Common myeloid progenitor, CD34-positive (primary cell): ENCODE measurements around the gene SYNCRIP.
A peak's percentile ranks its signal among the peaks of the same experiment; 100 is the strongest.

Experiments used
- CTCF ChIA-PET: fragments of 350-600 bp; sonication (Branson Sonifier 250); formaldehyde crosslinking; loops from one replicate; lab custom pipeline; 2021; ENCODE audit warnings: antibody characterized with exemption; lab: Charles Lee
- POLR2A ChIA-PET: fragments of 350-600 bp; sonication (Branson Sonifier 250); formaldehyde crosslinking; loops from one replicate; lab custom pipeline; 2021; ENCODE audit warnings: antibody characterized with exemption; lab: Charles Lee
- DNase-seq, 3 donors: peaks; one replicate each; pipeline versions ENCODE4 v3.0.0 to v3.0.0-alpha.2; 2013
- H3K27ac ChIP-seq, 2 experiments: 1 replicate in 1 of 2; 2 replicates in 1 of 2; pipeline ENCODE4 v1.7.0; 2013; ENCODE audit warnings: inconsistent platforms in 2 of 2, low read length in 2 of 2, mild to moderate bottlenecking in 2 of 2, low read depth in 1 of 2, moderate library complexity in 1 of 2; ENCODE audit not compliant: severe bottlenecking in 2 of 2, insufficient read depth in 1 of 2, poor library complexity in 1 of 2
- H3K27me3 ChIP-seq, 5 experiments: replicated peaks in 2 of 5; 1 replicate in 3 of 5; 2 replicates in 2 of 5; pipeline versions ENCODE4 v1.6.1 to v1.7.0; 2013; ENCODE audit warnings: low read length in 4 of 5, mild to moderate bottlenecking in 2 of 5, moderate library complexity in 2 of 5, inconsistent platforms in 1 of 5; ENCODE audit not compliant: insufficient read depth in 5 of 5, control insufficient read depth in 4 of 5
- H3K36me3 ChIP-seq, 4 experiments: 1 replicate in 2 of 4; 2 replicates in 2 of 4; pipeline versions ENCODE4 v1.6.1 to v1.7.0; 2013; ENCODE audit warnings: low read length in 3 of 4, control low read depth in 1 of 4, mild to moderate bottlenecking in 1 of 4; ENCODE audit not compliant: control insufficient read depth in 4 of 4, insufficient read depth in 4 of 4
- H3K4me1 ChIP-seq, 4 experiments: 1 replicate in 3 of 4; 2 replicates in 1 of 4; pipeline versions ENCODE4 v1.6.1 to v1.7.1; 2013; ENCODE audit warnings: low read length in 3 of 4, mild to moderate bottlenecking in 3 of 4, control low read depth in 1 of 4, inconsistent platforms in 1 of 4, moderate library complexity in 1 of 4; ENCODE audit not compliant: control insufficient read depth in 4 of 4, insufficient read depth in 4 of 4; ENCODE audit errors: control extremely low read depth in 1 of 4
- H3K4me3 ChIP-seq, 7 experiments: 1 replicate in 4 of 7; 2 replicates in 3 of 7; pipeline versions ENCODE4 v1.5.1 to v1.7.0; 2013; ENCODE audit warnings: mild to moderate bottlenecking in 7 of 7, low read length in 6 of 7, moderate library complexity in 6 of 7, inconsistent platforms in 2 of 7, low read depth in 2 of 7, control low read depth in 1 of 7; ENCODE audit not compliant: insufficient read depth in 4 of 7, control insufficient read depth in 1 of 7; ENCODE audit errors: extremely low read depth in 1 of 7
- H3K9me3 ChIP-seq, 5 experiments: 1 replicate in 4 of 5; 2 replicates in 1 of 5; pipeline versions ENCODE4 v1.6.1 to v1.7.1; 2013; ENCODE audit warnings: low read length in 4 of 5, mild to moderate bottlenecking in 2 of 5, inconsistent platforms in 1 of 5, low read depth in 1 of 5, moderate library complexity in 1 of 5; ENCODE audit not compliant: control insufficient read depth in 4 of 5, insufficient read depth in 2 of 5; ENCODE audit errors: control extremely low read depth in 1 of 5
- WGBS: methylation state at CpG from one replicate; pipeline ENCODE4 v1.1.5; 2013; ENCODE audit not compliant: insufficient coverage; 5-methylcytosine and 5-hydroxymethylcytosine counted together

SYNCRIP gene

GRCh38 chr6:85643537-85644278 lies 1.0 kb upstream of the SYNCRIP start:
- POLR2A ChIA-PET = interaction anchor here (1.0 to 7.6 kb wide), 6 partner anchors 24 to 50 kb away, joined by 4 to 107 read pairs (median 6); partner anchors contain the start of gene SNX14

GRCh38 chr6:85641897-85642773 lies 551 bp downstream of the SYNCRIP start:
- no peaks in the 10 kb centered on the region for H3K27me3 ChIP-seq
- WGBS = 0% methylated on average over 67 of the region's 85 CpGs
- ChIA-PET POLR2A (interaction anchor here (1.2 to 7.6 kb wide), 4 partner anchors 33 to 48 kb away, joined by 3 to 107 read pairs (median 9); partner anchors contain the start of gene SNX14), CTCF (interaction anchor here (1.0 to 10.2 kb wide), 6 partner anchors 12 to 51 kb away, joined by 3 to 80 read pairs (median 4); partner anchors contain the start of gene SNX14)
- peak overlapping the region; percentile 97 to 98 for H3K27ac ChIP-seq
- no peaks in the 10 kb centered on the region for H3K9me3 ChIP-seq
- H3K4me3 ChIP-seq = peak overlapping the region; percentile 94 to 99 (median 95)
- peaks cover 18 to 46% (median 29%) of the 10 kb centered on the region in 4 experiments for H3K4me1 ChIP-seq
- peak; percentile 68 to 86 (median 82) for DNase-seq
- peaks cover 6 to 43% (median 16%) of the 10 kb centered on the region in 4 experiments for H3K36me3 ChIP-seq

More at GRCh38 chr6:85643537-85644278, 1.0 kb upstream of the SYNCRIP start:
- DNase-seq = peak; percentile 88 to 95 (median 95)
- H3K4me1 ChIP-seq = peaks cover 18 to 45% (median 29%) of the 10 kb centered on the region in 4 experiments
- H3K36me3 ChIP-seq = peaks cover 0 to 28% (median 10%) of the 10 kb centered on the region in 4 experiments
- CTCF ChIA-PET = interaction anchor here (1.0 to 10.2 kb wide), 4 partner anchors 12 to 52 kb away, joined by 3 to 80 read pairs (median 4); partner anchors contain the start of gene SNX14
- H3K27ac ChIP-seq = peak overlapping the region; percentile 85 to 98
- WGBS = 0% methylated on average over 24 of the region's 75 CpGs
- H3K4me3 ChIP-seq = peak overlapping the region; percentile 76 to 99 (median 85)
- H3K9me3 ChIP-seq = no peaks in the 10 kb centered on the region
- H3K27me3 ChIP-seq = no peaks in the 10 kb centered on the region

- Histone ChIP-seq H3K4me3 (peak overlapping the region; percentile 94 to 99 (median 95)), H3K27me3 (no peaks in the 10 kb centered on the region), H3K9me3 (no peaks in the 10 kb centered on the region), H3K27ac (peak overlapping the region; percentile 97 to 98), H3K36me3 (peaks cover 10 to 49% (median 21%) of the 10 kb centered on the region in 4 experiments), H3K4me1 (peaks cover 18 to 46% (median 29%) of the 10 kb centered on the region in 4 experiments)
- ChIA-PET CTCF (interaction anchor here (0.9 to 10.2 kb wide), 5 partner anchors 11 to 48 kb away, joined by 3 to 80 read pairs (median 4); partner anchors contain the start of gene SNX14), POLR2A (interaction anchor here (0.5 to 7.6 kb wide), 3 partner anchors 34 to 48 kb away, joined by 3 to 107 read pairs (median 3); partner anchors contain the start of gene SNX14)
- DNase-seq = no peak
- 0% methylated on average over 1 of the region's 14 CpGs for WGBS
These were observed 1.2 kb downstream of the SYNCRIP start for GRCh38 chr6:85641522-85641896.

DNA sequence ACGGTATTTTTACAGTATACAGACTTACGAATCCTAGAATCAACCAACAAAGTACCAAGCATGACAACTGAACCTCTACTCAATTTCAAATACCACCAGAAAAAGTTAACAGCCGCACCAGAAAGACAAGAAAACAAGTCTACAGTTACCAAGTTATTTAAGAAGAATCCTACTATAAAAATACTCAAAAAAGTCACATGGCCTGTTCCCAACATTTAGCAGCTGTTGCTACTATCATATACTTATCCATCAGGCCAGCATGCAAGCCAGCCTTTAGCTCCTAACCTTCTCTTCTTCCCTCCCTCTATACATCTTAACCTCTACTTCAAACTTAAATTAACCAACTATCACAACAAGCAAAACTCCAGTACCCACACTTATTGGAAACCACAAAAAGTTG lies 1.9 kb downstream of the SYNCRIP start:
- POLR2A ChIA-PET = interaction anchor here (1.2 to 7.6 kb wide), 2 partner anchors 34 to 37 kb away, joined by 3 to 107 read pairs; no protein-coding TSS in a partner anchor
- H3K4me1 ChIP-seq = peaks cover 18 to 46% (median 29%) of the 10 kb centered on the region in 4 experiments
- H3K4me3 ChIP-seq = peak overlapping the region in 6 of 7 experiments; percentile 94 to 99 (median 95)
- no peak for DNase-seq
- peak overlapping the region in 1 of 2 experiments; percentile 98 for H3K27ac ChIP-seq
- H3K9me3 ChIP-seq = no peaks in the 10 kb centered on the region
- CTCF ChIA-PET = interaction anchor here (0.9 to 10.2 kb wide), 3 partner anchors 11 to 36 kb away, joined by 3 to 80 read pairs (median 4); no protein-coding TSS in a partner anchor
- no peaks in the 10 kb centered on the region for H3K27me3 ChIP-seq
- WGBS = 93% methylated on average over 3 of the region's 3 CpGs
- H3K36me3 ChIP-seq = peaks cover 12 to 56% (median 25%) of the 10 kb centered on the region in 4 experiments

DNA sequence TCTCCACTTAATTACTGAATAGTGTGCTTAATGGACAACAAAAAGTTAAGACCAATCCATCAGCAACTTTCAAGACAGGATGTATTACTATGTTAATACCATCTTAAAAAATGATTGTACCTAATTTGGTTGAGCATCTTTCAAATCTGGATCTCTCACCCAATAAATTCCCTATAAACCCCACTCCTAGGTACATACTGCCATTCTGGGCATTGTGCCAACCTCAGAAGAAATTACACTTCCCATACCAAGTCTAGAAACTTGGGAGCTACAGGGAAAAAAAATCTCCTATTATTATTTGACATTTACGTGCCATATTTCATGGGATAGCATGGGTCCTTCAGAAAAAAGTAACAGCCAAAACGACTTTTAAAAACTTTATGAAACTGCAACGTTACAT lies 5.1 kb downstream of the SYNCRIP start:
- WGBS = no CpG with 5 or more reads among the region's 3 CpGs
- Histone ChIP-seq H3K27me3 (no peaks in the 10 kb centered on the region), H3K4me1 (peaks cover 14 to 29% (median 21%) of the 10 kb centered on the region in 4 experiments), H3K36me3 (peaks cover 20 to 84% (median 42%) of the 10 kb centered on the region in 4 experiments), H3K27ac (no peak overlapping the region), H3K9me3 (no peaks in the 10 kb centered on the region), H3K4me3 (no peak overlapping the region)
- POLR2A ChIA-PET = no interaction called here
- CTCF ChIA-PET = interaction anchor here (2.2 to 10.2 kb wide), 2 partner anchors 12 to 39 kb away, joined by 9 to 80 read pairs; no protein-coding TSS in a partner anchor
- DNase-seq = no peak

GRCh38 chr6:85632164-85632942 lies 10.3 kb downstream of the SYNCRIP start:
- ChIA-PET CTCF (no interaction called here), POLR2A (interaction anchor here (1.5 kb wide), 1 partner anchor 46 kb away, joined by 6 read pairs; no protein-coding TSS in a partner anchor)
- Histone ChIP-seq H3K4me1 (no peaks in the 10 kb centered on the region), H3K27ac (no peak overlapping the region), H3K36me3 (peaks cover 34 to 89% (median 58%) of the 10 kb centered on the region in 4 experiments), H3K4me3 (no peak overlapping the region), H3K27me3 (no peaks in the 10 kb centered on the region), H3K9me3 (no peaks in the 10 kb centered on the region)
- WGBS = 98% methylated on average over 4 of the region's 6 CpGs
- DNase-seq = no peak
